ENCODE data around the gene RANBP3L. TPM values are rescaled to one million over a fixed set of nuclear protein-coding genes. Genes with fewer than 3 reads are reported as not detected.

RANBP3L gene
- total and polyA plus RNA-seq, 8 donors = 0.20 to 17.0 (median 1.9) TPM; not detected in 2

DNA sequence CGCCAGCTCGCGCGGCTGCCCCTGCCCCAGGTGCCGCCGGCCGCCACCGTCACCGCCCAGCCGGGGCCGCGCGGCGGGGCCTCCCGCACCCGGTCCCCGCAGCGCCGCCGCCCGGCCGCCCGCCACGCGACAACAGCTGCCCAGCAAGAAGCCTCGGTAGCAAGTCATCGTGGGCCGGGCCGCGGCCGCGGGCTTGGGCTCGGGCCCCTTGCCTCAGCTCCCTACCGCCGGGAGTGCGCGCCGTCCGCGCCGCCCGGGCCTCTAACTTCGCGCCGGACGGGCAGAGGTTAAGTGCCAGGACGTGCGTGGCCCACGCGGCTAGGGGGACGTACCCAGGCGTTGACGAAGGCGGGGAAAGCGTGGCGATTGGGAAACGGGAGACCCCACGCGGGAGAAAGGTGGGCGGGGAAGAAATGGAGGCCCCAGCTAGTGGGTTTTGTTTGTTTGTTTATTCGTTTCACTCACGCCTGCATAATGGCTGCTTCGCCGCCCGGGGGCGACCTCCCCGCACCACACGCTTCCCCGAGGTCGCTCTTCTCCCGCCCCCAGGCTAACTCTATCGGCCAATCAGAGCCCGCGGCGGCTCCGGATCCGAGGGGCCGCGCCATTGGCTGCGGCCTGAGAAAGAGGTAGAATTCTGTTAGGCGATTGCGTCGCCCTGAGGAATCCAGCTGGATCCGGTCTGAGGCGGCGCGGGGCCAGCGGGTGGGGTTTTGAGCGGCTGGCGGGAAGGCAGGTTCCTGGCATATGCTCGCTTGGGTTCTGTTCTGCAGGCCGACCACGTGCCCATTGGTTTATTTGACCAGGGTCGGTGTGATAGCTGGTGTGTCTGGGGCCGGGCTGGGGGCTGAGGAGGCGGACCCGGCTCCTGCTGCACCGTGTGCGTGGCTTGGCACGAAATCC lies 59.8 kb downstream of the RANBP3L start, which contains the start of gene NADK2:
NADK2 (minus strand) TSS at position 295 of the 903 bp plus-strand sequence; CDS start at position 168, 127 bp downstream.
- intact Hi-C loops (cut with DNase I; ENCODE audit: low total_unique reads) = no loop called here

GRCh38 chr5:36240779-36241630 lies 60.7 kb downstream of the RANBP3L start:
- H3K27me3 ChIP-seq = no peaks in the 10 kb centered on the region
- H3K27ac ChIP-seq = peak overlapping the region; percentile 95 to 99 (median 98)
- 0 to 1% (median 1%) methylated on average over 48 to 61 of the region's 61 CpGs for WGBS, 5 donors
- TF ChIP-seq POLR2A (IDR thresholded peaks at IDR 0.05) = no peak
- TF ChIP-seq, protein P1, sequence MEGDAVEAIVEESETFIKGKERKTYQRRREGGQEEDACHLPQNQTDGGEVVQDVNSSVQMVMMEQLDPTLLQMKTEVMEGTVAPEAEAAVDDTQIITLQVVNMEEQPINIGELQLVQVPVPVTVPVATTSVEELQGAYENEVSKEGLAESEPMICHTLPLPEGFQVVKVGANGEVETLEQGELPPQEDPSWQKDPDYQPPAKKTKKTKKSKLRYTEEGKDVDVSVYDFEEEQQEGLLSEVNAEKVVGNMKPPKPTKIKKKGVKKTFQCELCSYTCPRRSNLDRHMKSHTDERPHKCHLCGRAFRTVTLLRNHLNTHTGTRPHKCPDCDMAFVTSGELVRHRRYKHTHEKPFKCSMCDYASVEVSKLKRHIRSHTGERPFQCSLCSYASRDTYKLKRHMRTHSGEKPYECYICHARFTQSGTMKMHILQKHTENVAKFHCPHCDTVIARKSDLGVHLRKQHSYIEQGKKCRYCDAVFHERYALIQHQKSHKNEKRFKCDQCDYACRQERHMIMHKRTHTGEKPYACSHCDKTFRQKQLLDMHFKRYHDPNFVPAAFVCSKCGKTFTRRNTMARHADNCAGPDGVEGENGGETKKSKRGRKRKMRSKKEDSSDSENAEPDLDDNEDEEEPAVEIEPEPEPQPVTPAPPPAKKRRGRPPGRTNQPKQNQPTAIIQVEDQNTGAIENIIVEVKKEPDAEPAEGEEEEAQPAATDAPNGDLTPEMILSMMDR (IDR thresholded peaks at IDR 0.05) = no peak
- intact Hi-C loops (cut with DNase I; ENCODE audit: low total_unique reads) = no loop called here
- H3K4me3 ChIP-seq = peak overlapping the region; percentile 66 to 91 (median 86)
- no peaks in the 10 kb centered on the region for H3K36me3 ChIP-seq
- peaks cover 26 to 57% (median 42%) of the 10 kb centered on the region in 4 donors for H3K4me1 ChIP-seq
- H3K9me3 ChIP-seq = no peaks in the 10 kb centered on the region
- DNase-seq = peak; percentile 64 to 91

More for the DNA sequence above, 59.8 kb downstream of the RANBP3L start, which contains the start of gene NADK2:
- Histone ChIP-seq H3K36me3 (no peaks in the 10 kb centered on the region), H3K4me3 (peak within 1 kb of the TSS; percentile 66 to 91 (median 86)), H3K27me3 (no peaks in the 10 kb centered on the region), H3K27ac (peak within 1 kb of the TSS; percentile 95 to 99 (median 98)), H3K4me1 (peaks cover 26 to 49% (median 39%) of the 10 kb centered on the region in 4 donors), H3K9me3 (no peaks in the 10 kb centered on the region)
- TF ChIP-seq POLR2A (IDR thresholded peaks at IDR 0.05) = peak in 1 of 4 donors; percentile 9
- no peak for TF ChIP-seq EP300 (IDR thresholded peaks at IDR 0.05)
- TF ChIP-seq, protein P1 (IDR thresholded peaks at IDR 0.05) = peak in 5 of 7 experiments; percentile 38 to 75 (median 60)
- peak; percentile 89 to 93 (median 90) for TF ChIP-seq POLR2AphosphoS5 (IDR thresholded peaks at IDR 0.05)
- WGBS, 5 donors = 0 to 1% (median 0%) methylated on average over 42 to 100 of the region's 100 CpGs
- peak; percentile 94 to 99 for DNase-seq

GRCh38 chr5:36239370-36240293 lies 62.1 kb downstream of the RANBP3L start:
- intact Hi-C loops (cut with DNase I; ENCODE audit: low total_unique reads) = no loop called here
- Histone ChIP-seq H3K4me1 (peaks cover 26 to 69% (median 47%) of the 10 kb centered on the region in 4 donors), H3K27ac (peak overlapping the region; percentile 38 to 99 (median 96)), H3K9me3 (no peaks in the 10 kb centered on the region), H3K4me3 (peak overlapping the region; percentile 66 to 91 (median 86)), H3K36me3 (no peaks in the 10 kb centered on the region), H3K27me3 (no peaks in the 10 kb centered on the region)
- DNase-seq = peak in 1 of 2 donors; percentile 49
- WGBS, 5 donors = 20 to 29% (median 23%) methylated on average over 4 of the region's 4 CpGs
- no peak for TF ChIP-seq POLR2A (IDR thresholded peaks at IDR 0.05)
- TF ChIP-seq, protein P1 (IDR thresholded peaks at IDR 0.05) = no peak
- TF ChIP-seq EP300 (IDR thresholded peaks at IDR 0.05) = no peak
- no peak for TF ChIP-seq POLR2AphosphoS5 (IDR thresholded peaks at IDR 0.05)

Data from stomach (tissue), 9 donors.